HK-2 (cell line): ENCODE results near the gene LAMA2.

Source experiments
- DNase-seq: peaks from one replicate; pipeline ENCODE4 v3.0.0-alpha.2; 2018; ENCODE audit not compliant: unreplicated experiment

Gene LAMA2

DNA sequence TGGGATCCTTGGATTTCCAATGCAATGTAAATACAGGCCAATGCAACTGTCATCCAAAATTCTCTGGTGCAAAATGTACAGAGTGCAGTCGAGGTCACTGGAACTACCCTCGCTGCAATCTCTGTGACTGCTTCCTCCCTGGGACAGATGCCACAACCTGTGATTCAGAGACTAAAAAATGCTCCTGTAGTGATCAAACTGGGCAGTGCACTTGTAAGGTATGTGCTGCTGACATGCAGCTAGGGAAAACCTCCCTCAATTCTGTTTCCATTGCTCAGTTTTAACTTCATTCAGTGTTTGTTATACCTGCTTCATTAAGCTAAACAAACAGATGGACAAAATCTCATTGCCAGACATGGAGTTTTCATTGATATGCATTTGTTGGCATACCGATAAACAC lies 429.9 kb downstream of the LAMA2 start:
- DNase-seq = peak; percentile 17

DNA sequence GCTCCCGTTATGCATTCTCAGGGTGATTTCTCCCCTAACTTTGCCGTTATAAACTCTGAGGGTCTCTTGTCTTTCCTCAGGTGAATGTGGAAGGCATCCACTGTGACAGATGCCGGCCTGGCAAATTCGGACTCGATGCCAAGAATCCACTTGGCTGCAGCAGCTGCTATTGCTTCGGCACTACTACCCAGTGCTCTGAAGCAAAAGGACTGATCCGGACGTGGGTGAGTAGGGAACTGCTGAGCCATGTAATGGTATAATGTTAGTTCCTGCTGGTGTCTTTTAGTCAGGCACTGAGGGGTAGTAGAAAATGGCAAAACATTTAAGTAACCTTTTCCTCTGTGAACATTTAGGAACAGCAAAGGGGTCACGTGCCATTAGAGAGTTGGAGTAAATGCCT lies 431.6 kb downstream of the LAMA2 start:
- DNase-seq = no peak

DNA sequence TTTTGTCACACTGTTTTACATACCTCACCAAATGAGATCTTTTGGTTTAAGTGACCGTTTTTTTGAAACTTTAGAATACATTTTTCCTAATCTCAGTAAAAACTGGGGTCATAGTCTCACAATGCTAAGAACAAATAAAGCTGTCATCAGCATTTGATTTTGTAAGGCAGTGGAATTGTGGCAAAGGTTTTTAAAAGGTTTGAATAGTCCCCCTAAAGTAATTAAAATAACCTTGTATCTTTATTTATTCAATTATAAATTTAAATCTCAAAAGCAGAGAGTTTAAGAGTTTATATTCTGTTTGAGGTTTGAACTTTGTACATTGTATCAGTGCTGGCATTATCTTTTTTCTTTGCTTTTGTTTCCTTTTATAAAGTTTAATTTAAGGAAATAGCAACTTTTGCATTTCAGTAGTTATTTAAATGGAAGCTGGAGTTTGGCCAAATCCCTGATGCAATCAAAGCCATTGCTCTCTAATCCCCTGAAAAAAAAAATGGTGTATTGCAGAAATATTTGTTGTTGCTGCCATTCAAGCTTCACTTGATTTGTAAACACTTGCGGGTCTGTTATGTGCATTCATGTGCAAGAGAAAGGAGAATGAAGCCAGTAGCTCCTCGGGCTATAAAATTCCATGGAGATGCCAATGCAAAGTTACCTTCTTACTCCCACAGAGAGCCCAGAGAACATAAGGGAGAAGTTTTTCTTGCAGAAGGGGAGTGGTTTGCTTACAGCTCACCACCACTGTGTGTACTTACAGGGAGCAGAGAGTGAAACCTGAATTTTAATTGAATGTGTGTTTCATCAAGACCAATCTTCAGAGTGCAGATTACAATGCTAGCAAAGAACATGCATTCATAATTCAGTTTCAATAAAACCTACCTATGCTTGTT lies 435.2 kb downstream of the LAMA2 start:
- no peak for DNase-seq

DNA sequence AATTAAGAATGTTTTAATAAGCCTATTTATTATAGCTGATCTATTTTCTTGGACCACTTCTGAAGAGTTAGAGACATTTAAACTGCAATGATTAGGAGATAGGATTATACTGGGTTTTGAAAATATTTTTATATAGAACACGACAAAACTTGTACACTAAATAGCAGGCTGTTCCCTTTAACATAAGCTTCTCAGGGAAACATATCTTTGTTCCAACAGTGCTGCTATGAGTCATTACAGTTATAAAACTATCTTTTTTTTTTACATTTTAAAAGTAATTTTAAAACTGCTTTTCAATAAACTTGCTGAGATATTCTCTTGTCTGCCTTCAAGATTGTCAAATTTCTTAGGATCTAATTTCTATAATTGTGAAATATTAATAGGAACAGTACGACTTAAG lies 438.0 kb downstream of the LAMA2 start:
- DNase-seq = no peak

DNA sequence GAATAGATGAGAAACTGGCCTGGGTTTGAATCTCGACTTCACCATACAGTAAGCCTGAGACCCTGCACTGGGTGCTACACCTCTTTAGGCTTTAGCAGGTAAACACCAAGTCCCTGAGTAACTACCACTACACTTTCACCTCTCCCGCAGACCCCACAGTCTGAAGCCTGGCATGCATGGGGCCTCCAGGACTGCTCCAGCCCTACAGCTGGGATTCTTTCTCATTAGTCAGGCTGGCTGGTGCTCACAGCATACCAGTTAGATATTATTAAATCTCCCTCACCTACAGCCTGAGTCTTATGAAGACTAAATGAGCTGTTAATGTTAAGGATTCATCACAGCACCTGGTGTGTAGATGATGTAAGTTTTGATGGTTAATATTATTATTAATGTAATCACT lies 438.4 kb downstream of the LAMA2 start:
- no peak for DNase-seq

DNA sequence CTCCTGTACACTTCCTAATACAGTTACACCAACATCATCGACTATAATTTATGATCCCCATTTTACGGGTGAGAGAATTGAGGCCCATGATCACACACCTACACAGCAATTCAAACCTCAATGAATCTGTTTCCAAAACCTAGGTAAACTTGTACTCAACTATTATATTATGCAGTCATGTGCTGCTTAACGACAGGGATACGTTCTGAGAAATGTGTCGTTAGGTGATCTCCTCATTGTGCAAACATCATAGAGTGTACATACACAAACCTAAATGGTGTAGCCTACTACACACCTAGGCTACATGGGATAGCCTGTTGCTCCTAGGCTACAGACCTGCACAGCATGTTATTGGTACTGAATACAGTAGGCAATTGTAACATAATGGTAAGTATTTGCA lies 441.4 kb downstream of the LAMA2 start:
- no peak for DNase-seq

DNA sequence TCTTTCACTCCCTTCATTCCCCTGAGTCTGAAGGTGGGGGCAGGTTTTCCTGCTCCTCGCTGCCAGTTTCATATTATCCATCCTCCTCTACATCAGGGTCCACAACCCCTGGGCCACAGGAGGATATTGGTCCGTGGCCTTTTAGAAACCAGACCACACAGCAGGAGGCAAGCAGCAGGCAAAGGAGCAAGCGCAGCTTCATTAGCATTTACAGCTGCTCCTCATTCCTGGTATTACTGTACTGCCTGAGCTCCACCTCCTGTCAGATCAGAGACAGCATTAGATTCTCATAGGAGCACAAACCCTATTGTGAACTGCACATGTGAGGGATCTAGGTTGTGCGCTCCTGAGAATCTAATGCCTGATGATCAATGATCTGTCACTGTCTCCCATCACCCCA lies 446.7 kb downstream of the LAMA2 start:
- DNase-seq = no peak

DNA sequence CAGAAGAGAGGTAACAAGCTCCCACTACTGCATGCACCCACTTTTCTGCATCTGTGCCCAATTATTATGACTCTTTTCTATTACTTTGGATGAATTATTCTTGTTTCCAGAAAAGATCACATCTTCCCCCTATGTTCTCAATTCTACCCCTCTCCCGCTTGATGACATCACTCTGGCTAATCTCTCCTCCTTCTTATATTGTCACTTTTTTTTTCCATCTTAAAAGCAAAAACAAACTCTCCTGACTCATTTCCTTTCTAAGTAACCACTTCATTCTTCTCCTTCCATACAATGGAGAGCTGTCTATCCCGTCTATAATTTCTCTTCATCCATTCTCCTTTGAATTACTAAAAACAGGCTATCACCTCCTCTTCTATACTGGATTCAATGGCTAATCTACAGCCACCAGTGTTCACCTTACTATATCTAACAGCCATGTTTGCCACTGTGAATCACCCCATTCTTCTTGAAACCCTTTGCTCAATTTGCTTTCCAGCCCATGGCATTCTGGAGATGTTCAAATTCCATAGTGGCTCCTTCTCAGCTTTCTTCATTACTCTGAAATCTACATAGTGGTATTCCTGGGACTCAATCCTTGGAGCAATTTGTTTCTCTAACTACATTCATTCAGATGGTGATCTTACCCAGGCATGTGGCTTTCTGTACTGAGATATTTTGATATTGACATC lies 448.7 kb downstream of the LAMA2 start:
- no peak for DNase-seq

DNA sequence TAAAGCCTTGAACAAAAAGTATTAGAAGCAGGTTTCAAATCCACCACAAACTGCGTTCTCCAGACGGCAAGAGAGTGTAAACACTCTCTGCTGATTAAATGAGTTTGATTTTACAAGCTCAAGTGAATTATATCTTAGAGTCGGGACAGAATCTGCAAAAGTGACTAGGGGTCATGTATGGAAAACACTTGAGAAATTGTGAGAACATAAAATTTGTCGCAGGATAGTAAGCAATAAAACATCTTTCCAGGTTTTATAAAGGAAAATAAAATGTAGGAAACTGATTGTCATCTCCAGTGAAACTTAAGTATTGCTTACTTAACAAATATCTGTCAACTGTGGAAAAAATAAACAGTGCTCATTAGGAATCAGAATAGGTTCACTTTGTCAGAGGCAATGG lies 452.9 kb downstream of the LAMA2 start:
- DNase-seq = no peak

DNA sequence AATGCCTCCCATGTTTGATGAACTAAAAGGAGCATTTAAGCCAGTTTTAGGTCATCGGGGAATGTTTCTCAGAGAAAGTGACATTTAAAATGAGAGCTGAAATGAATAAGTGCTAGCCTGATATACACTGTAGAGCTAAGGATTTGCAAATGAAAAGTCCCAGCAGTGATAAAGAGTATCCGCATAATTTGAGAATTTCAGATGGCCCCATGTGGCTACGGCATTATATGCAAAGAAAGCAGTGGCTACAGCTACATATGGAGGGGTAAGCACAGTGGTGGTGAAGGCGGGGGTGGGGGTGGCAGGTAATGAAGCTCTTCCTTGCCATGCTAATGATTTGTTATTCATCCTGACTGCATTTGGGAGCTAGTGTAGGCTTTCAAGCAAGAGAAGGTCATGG lies 455.7 kb downstream of the LAMA2 start:
- no peak for DNase-seq

DNA sequence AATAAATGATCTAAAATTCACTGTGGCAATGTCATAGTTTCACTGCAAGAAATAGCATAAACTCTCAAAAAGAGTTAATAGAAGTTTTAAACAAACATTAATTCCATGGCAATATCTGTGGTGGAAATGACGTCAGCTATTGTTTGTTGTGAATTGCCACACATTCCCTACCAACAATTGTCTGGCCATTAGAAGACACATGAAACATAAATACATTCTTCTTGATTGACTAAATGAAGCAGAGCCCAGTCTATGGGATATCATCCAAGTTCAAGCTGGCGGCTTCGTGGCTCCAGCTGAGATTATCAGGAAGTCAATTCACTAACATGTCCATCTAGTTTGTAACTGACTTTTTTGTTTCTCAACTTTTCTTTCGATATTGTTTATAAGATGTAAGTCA lies 458.0 kb downstream of the LAMA2 start:
- no peak for DNase-seq

DNA sequence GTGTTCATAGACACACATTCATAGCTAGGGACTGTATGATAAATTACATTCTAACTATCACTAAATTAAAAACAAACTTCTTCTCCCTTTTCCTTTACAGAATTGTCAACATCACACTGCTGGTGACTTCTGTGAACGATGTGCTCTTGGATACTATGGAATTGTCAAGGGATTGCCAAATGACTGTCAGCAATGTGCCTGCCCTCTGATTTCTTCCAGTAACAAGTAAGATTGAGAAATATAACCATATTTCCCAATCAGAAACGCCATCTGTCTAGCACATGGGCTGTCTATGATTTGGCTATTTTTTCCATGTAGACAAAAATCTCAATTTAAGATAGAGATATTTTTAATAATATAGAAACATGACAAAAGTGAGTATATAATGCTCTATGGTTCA lies 459.3 kb downstream of the LAMA2 start:
- DNase-seq = no peak

DNA sequence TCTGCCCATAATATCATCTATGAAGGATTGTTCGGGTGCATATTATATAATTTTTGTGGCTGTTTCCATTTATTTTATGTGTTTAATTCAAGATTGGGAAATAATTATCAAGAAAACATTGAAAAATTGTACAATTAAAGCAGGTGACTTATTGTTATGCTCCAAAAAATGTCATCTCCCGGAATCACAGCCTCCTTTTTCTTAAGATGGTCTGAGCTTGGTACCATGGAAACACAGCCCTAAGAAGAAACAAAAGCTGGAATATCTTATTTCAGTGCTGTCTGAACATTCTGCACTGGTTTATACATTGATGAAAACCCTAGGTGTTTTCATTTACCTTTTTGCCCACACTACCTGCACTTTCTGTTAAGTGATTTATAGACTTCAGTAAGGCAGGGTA lies 459.9 kb downstream of the LAMA2 start:
- DNase-seq = no peak

DNA sequence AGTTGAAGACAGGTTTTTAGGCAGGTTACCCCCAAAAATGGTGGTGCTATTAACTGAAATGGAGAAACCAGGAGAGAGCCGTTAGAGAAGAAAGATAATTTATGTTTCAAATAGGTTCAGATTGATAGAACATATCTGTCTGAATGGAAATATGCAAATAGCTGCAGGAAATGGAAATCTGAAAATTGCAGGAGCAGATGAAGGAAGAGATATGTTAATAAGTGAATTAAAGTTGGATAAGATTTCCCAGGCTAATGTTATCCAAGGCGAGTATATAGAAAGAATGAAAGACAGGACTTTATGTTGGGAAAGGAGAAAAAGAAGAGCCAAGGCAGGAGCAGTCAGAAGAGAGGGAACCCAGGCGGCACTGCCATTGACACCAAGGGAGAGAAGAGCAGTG lies 461.4 kb downstream of the LAMA2 start:
- DNase-seq = no peak

DNA sequence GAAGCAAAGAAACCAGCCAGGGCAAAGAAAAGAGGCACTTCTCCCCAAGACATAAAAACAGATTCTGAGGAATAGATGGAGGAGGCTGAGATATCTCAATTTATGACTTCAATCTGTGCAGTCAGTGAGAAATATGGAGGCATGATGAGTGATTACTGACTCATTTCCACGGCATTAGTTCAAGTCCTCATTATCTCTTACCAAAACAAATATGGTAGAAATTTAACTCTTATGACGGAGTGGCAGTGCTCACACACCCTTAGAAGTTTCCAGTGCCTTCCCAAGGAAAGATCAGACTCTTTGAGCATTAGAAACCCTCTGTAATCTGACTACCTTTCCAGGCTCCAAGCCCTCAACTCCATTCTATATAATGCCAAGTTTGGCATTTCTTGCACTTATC lies 463.0 kb downstream of the LAMA2 start:
- no peak for DNase-seq

DNA sequence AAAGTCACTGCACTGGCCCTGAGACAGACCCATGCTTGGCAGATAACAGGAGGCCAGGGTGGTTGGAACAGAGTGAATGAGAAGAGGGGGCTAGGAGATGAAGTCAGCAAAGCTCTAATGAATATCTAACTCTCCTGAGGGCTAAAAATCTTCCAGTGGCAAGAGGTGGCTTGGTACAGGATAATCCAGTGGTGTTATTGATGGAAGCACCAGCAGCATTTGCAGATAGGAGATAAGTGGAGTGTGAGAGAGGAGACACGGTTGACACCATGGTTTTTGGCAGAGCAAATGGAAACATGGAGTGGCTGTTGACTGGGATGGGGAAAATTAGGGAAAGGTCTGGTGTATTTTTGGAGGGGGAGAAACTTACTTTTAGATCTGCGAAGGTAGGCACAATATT lies 464.0 kb downstream of the LAMA2 start:
- DNase-seq = no peak

DNA sequence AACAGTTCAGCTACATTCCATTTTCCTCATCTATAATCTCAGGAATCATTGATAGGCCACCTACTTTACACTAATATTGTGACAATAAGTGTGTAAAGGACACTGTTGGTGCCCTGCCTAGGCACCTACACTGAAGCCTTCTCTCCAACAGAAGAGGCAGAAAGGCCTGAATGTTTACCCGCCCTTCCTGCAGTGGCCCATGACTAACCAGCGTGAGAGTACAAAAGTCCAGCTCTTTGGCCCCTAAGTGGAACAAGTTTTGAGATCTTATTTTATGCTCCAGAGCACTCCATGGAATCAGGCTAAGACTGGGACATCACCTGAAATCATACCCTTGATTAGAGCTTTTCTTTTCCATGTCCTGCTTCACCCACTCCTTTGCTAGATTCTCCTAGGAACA lies 467.3 kb downstream of the LAMA2 start:
- DNase-seq = no peak

DNA sequence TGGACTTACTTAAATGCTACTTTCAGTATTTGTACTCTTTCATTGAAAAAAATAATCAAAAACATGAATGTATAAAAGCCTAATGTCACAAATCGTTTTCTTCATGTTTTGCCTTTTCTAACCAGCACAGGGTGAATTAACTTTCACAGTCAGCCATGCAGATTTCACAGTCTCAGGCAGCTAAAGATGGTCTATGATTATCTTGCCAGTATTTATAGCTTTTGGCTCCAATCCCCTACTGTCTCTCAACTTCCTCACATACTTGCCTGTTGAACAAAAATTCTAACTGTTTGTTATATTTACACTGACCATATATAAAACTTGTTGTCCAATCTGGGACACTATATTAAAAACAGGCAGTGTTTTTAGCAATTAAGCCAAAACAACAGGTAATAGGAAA lies 468.9 kb downstream of the LAMA2 start:
- no peak for DNase-seq

DNA sequence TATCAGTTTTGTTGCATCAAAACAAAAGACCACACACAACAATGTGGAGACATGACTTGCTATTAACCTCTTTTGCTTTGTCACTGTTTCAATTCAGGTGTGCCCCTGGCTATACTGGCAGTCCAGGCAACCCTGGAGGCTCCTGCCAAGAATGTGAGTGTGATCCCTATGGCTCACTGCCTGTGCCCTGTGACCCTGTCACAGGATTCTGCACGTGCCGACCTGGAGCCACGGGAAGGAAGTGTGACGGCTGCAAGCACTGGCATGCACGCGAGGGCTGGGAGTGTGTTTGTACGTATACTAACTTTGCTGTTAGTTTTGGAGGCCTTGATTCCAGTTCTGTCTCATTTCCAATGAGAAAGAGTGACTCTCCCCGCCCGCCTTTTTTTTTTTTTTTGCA lies 470.1 kb downstream of the LAMA2 start:
- no peak for DNase-seq

DNA sequence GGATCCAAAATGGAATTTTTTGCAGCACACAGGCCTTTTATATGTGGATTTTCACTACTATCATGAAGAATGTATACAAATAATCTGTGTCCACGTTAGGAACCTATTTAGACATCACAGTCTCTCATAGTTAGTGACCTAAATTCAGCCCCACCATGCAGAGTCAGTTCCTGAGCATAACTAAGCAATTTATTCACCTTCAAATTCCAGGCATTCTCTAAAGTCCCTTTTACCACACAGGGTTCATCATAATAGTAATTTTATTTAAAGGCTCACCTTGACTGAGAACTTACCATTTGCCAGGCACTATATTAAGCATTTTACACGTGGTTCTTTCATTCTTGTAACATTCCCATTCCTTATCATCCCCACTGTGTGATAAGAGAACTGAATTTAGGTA lies 473.2 kb downstream of the LAMA2 start:
- no peak for DNase-seq

DNA sequence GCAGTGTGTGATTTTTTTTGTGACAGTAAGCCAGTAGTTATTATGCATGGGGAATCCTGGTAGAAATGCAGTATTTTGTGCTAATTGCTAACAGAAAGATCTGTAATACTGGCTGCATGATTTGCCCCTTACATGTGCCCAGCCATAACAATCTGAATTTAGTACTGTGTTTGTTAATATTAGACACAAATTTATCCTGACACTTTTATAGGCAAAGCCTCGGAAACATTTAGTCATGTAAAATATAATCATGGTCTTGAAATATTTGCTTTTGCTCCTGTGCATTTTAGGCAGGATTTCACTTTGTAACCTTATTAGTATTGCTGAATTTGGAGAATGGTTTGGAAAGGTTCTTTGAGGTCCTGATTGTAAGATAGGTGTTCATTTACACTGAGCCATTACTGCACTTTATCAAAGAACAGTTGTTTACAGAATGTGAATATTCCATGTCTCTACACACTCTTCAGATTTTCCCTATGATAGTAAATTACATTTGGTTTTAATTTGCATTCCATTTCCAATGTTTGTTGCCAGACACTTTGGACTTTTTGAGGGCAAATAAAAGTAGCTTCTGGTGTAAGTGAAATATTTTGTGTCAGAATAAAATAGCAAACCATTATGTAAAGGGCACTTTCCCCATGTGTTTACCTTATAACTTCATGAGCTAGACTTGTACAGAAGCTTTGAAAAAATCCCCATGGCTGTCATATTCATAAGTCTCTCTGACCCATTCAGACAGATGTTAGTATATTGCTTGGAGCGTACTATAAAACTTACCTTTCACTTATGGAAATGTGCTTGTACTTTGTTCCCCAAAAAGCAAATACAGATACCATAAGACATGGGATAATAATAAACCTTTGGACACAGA lies 477.1 kb downstream of the LAMA2 start:
- no peak for DNase-seq

DNA sequence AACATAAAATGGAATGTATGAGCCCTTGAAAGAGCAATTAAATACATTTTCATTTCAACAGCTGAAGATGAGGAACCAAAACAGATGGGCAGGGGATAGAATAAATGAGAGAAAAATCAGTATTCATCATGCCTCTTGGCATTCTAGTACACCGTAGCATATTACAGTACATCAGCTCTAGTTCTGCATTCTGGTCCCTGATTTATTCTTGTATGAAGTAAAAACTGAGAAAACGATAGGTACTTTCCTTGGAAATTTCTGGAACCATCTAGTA lies 477.7 kb downstream of the LAMA2 start:
- DNase-seq = no peak

DNA sequence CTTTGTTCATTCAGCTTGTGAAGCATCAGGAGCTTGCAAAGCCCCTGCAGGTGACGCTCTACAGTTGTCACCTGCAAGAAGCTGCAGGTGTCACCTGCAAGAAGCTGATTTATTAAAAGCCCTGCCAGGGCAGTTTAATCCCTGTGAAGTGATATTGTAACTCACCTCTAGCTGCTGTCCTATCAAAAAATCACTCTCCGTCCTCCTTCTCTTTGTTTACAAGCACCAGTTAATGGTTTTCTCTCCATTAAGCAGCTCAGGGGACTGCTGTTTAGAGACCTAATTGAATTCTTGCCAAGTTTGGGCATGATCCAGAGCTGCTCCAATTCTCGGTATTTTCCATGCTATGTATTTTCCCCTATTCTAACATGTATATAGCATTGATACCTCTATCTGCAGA lies 481.1 kb downstream of the LAMA2 start:
- no peak for DNase-seq
